H9 (cell line): ENCODE results near the gene SGTA. TPM values are rescaled to one million over a fixed set of nuclear protein-coding genes. Genes with fewer than 3 reads are reported as not detected.

Experiments used
- DNase-seq: peaks from one replicate; pipeline ENCODE4 v3.0.0-alpha.2; 2017
- H2AFZ ChIP-seq: one replicate; pipeline ENCODE4 v1.6.1; 2013; ENCODE audit warnings: mild to moderate bottlenecking, low read length, control low read depth, moderate library complexity
- H2AK5ac ChIP-seq: 2 replicates; pipeline ENCODE4 v1.6.1; 2013; ENCODE audit warnings: low read length, control low read depth, mixed read lengths; ENCODE audit not compliant: insufficient read length
- H2BK120ac ChIP-seq: one replicate; pipeline ENCODE4 v1.6.1; 2013; ENCODE audit warnings: low read depth, mild to moderate bottlenecking, low read length, control low read depth, inconsistent platforms; ENCODE audit not compliant: poor library complexity, severe bottlenecking
- H2BK12ac ChIP-seq: 2 replicates; pipeline ENCODE4 v1.6.1; 2013; ENCODE audit warnings: low read length, control low read depth, mixed read lengths, low read depth; ENCODE audit not compliant: insufficient read length
- H2BK15ac ChIP-seq: 2 replicates; pipeline ENCODE4 v1.6.1; 2013; ENCODE audit warnings: low read depth, low read length, control low read depth
- H2BK20ac ChIP-seq: one replicate; pipeline ENCODE4 v1.6.1; 2013; ENCODE audit warnings: low read depth, mild to moderate bottlenecking, low read length, control low read depth, inconsistent platforms; ENCODE audit not compliant: poor library complexity, severe bottlenecking
- H2BK5ac ChIP-seq: 2 replicates; pipeline ENCODE4 v1.6.1; 2013; ENCODE audit warnings: low read length, control low read depth, mixed read lengths; ENCODE audit not compliant: insufficient read length
- H3K14ac ChIP-seq: 2 replicates; pipeline ENCODE4 v1.6.1; 2013; ENCODE audit warnings: low read length, control low read depth; ENCODE audit not compliant: insufficient read depth
- H3K18ac ChIP-seq: 2 replicates; pipeline ENCODE4 v1.6.1; 2013; ENCODE audit warnings: low read depth, mild to moderate bottlenecking, mixed read lengths, low read length, control low read depth; ENCODE audit not compliant: insufficient read length
- H3K23ac ChIP-seq: 2 replicates; pipeline ENCODE4 v1.6.1; 2013; ENCODE audit warnings: low read length, control low read depth, mixed read lengths, low read depth; ENCODE audit not compliant: insufficient read length
- H3K23me2 ChIP-seq: 2 replicates; pipeline ENCODE4 v1.6.1; 2013; ENCODE audit warnings: low read depth, mild to moderate bottlenecking, mixed read lengths, low read length, control low read depth; ENCODE audit not compliant: insufficient read length, poor library complexity, severe bottlenecking
- H3K27ac ChIP-seq: 2 replicates; pipeline ENCODE4 v1.5.1; 2013; ENCODE audit warnings: low read length, control low read depth, mixed read lengths, low read depth; ENCODE audit not compliant: insufficient read length
- H3K27me3 ChIP-seq: 2 replicates; pipeline ENCODE4 v1.6.1; 2013; ENCODE audit warnings: low read length, control low read depth, inconsistent platforms; ENCODE audit not compliant: insufficient read depth
- H3K4ac ChIP-seq: 2 replicates; pipeline ENCODE4 v1.6.1; 2013; ENCODE audit warnings: low read depth, mild to moderate bottlenecking, control low read depth, inconsistent platforms, low read length, moderate library complexity
- H3K4me1 ChIP-seq: 2 replicates; pipeline ENCODE4 v1.6.1; 2013; ENCODE audit warnings: low read length, control low read depth, inconsistent platforms; ENCODE audit not compliant: insufficient read depth
- H3K4me2 ChIP-seq: 2 replicates; pipeline ENCODE4 v1.6.1; 2013; ENCODE audit warnings: low read length, control low read depth, mixed read lengths; ENCODE audit not compliant: insufficient read length, insufficient read depth
- H3K56ac ChIP-seq: 2 replicates; pipeline ENCODE4 v1.6.1; 2013; ENCODE audit warnings: low read depth, mild to moderate bottlenecking, mixed read lengths, low read length, control low read depth; ENCODE audit not compliant: insufficient read length
- H3K79me1 ChIP-seq: 2 replicates; pipeline ENCODE4 v1.6.1; 2013; ENCODE audit warnings: low read depth, mild to moderate bottlenecking, moderate library complexity, low read length, control low read depth, inconsistent platforms; ENCODE audit not compliant: insufficient read depth, poor library complexity, severe bottlenecking
- H3K79me2 ChIP-seq: 2 replicates; pipeline ENCODE4 v1.6.1; 2013; ENCODE audit warnings: low read length, control low read depth, inconsistent platforms; ENCODE audit not compliant: insufficient read depth
- H3K9ac ChIP-seq: 2 replicates; pipeline ENCODE4 v1.6.1; 2013; ENCODE audit warnings: low read length, control low read depth, mixed read lengths; ENCODE audit not compliant: insufficient read length; ENCODE audit errors: extremely low read depth
- H3K9me3 ChIP-seq: one replicate; pipeline ENCODE4 v1.6.1; 2013; ENCODE audit warnings: low read depth, low read length, inconsistent platforms; ENCODE audit not compliant: control insufficient read depth
- H3T11ph ChIP-seq: one replicate; pipeline ENCODE4 v1.6.1; 2013; ENCODE audit warnings: mild to moderate bottlenecking, low read length, control low read depth, inconsistent platforms
- H4K20me1 ChIP-seq: one replicate; pipeline ENCODE4 v1.6.1; 2013; ENCODE audit not compliant: control insufficient read depth, insufficient read length, insufficient read depth
- H4K5ac ChIP-seq: 2 replicates; pipeline ENCODE4 v1.6.1; 2013; ENCODE audit warnings: low read depth, mild to moderate bottlenecking, mixed read lengths, low read length, control low read depth; ENCODE audit not compliant: insufficient read length
- H4K8ac ChIP-seq: replicated peaks from 2 replicates; pipeline ENCODE4 v1.6.1; 2013; ENCODE audit warnings: low read length, control low read depth, mixed read lengths, low read depth; ENCODE audit not compliant: insufficient read length
- H4K91ac ChIP-seq: 2 replicates; pipeline ENCODE4 v1.6.1; 2013; ENCODE audit warnings: low read depth, mild to moderate bottlenecking, moderate library complexity, mixed read lengths, low read length, control low read depth; ENCODE audit not compliant: insufficient read length
- H3K27ac Mint-ChIP-seq, 3 experiments: 2 replicates in 2 of 3; 3 replicates in 1 of 3; pipeline ENCODE4 v1.8.0; 2020 to 2021; ENCODE audit warnings: mixed read lengths in 3 of 3, mild to moderate bottlenecking in 1 of 3, moderate library complexity in 1 of 3
- H3K27me3 Mint-ChIP-seq: 2 replicates; pipeline ENCODE4 v1.8.0; 2021; ENCODE audit warnings: low read depth, mild to moderate bottlenecking, moderate library complexity, mixed read lengths
- H3K36me3 Mint-ChIP-seq, 3 experiments: 2 replicates in 2 of 3; 3 replicates in 1 of 3; pipeline ENCODE4 v1.8.0; 2020 to 2021; ENCODE audit warnings: low read depth in 3 of 3, mixed read lengths in 3 of 3; ENCODE audit not compliant: insufficient read depth in 1 of 3
- H3K4me1 Mint-ChIP-seq, 2 experiments: 2 replicates each; pipeline ENCODE4 v1.8.0; 2020; ENCODE audit warnings: mixed read lengths in 2 of 2
- H3K4me3 Mint-ChIP-seq, 2 experiments: 2 replicates in 1 of 2; 3 replicates in 1 of 2; pipeline ENCODE4 v1.8.0; 2020 to 2021; ENCODE audit warnings: mild to moderate bottlenecking in 2 of 2, mixed read lengths in 2 of 2, moderate library complexity in 1 of 2
- H3K9me3 Mint-ChIP-seq, 2 experiments: 2 replicates in 1 of 2; 3 replicates in 1 of 2; pipeline ENCODE4 v1.8.0; 2020; ENCODE audit warnings: mild to moderate bottlenecking in 2 of 2, mixed read lengths in 2 of 2, moderate library complexity in 1 of 2
- WGBS: extraction: QIAGEN DNeasy Blood & Tissue Kit; methylation state at CpG from one replicate; pipeline ENCODE4 v1.1.7; 2013; ENCODE audit warnings: missing lambda C conversion rate, low lambda C conversion rate, mixed read lengths; ENCODE audit not compliant: insufficient read length; ENCODE audit errors: extremely low coverage; 5-methylcytosine and 5-hydroxymethylcytosine counted together
- total RNA-seq: library from RNA; stranded (reverse); gene quantifications from 2 replicates; pipeline ENCODE4 v1.2.1, GENCODE V29; 2021
- TF ChIP-seq, protein P1 (sequence below): fragments of 200-600 bp; sonication (generic); conservative IDR thresholded peaks from 3 replicates; pipeline ENCODE4 v1.8.0; 2021; ENCODE audit warnings: antibody characterized with exemption, mild to moderate bottlenecking

SGTA gene
- total RNA-seq, 1 experiment from 2014 or later = 102 TPM

- H2BK12ac ChIP-seq = no peak overlapping the region
- TF ChIP-seq, protein P1, sequence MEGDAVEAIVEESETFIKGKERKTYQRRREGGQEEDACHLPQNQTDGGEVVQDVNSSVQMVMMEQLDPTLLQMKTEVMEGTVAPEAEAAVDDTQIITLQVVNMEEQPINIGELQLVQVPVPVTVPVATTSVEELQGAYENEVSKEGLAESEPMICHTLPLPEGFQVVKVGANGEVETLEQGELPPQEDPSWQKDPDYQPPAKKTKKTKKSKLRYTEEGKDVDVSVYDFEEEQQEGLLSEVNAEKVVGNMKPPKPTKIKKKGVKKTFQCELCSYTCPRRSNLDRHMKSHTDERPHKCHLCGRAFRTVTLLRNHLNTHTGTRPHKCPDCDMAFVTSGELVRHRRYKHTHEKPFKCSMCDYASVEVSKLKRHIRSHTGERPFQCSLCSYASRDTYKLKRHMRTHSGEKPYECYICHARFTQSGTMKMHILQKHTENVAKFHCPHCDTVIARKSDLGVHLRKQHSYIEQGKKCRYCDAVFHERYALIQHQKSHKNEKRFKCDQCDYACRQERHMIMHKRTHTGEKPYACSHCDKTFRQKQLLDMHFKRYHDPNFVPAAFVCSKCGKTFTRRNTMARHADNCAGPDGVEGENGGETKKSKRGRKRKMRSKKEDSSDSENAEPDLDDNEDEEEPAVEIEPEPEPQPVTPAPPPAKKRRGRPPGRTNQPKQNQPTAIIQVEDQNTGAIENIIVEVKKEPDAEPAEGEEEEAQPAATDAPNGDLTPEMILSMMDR = no peak
- no peak overlapping the region for H4K91ac ChIP-seq
- H3K27me3 ChIP-seq = no peaks in the 10 kb centered on the region
- no peak overlapping the region for H2AFZ ChIP-seq
- H3K4me2 ChIP-seq = no peak overlapping the region
- WGBS = no CpG with 5 or more reads among the region's 32 CpGs
- H3K79me2 ChIP-seq = peaks cover 13% of the 10 kb centered on the region; the same call in 1 of the 2 replicates
- Mint-ChIP-seq H3K27me3 (no peaks in the 10 kb centered on the region), H3K4me1 (peaks cover 4 to 13% of the 10 kb centered on the region in 2 experiments; a peak in 3 of 4 replicates), H3K27ac (no peak overlapping the region; a peak in 1 of 7 replicates), H3K9me3 (no peaks in the 10 kb centered on the region), H3K36me3 (peaks cover 36 to 77% (median 70%) of the 10 kb centered on the region in 3 experiments), H3K4me3 (no peak overlapping the region)
- no peaks in the 10 kb centered on the region for H3K4me1 ChIP-seq
- no peak overlapping the region for H3K4ac ChIP-seq
- H2BK5ac ChIP-seq = no peak overlapping the region
- H3K18ac ChIP-seq = no peak overlapping the region
- no peak overlapping the region for H3K14ac ChIP-seq
- H2BK120ac ChIP-seq = no peak overlapping the region
- H3K56ac ChIP-seq = no peak overlapping the region
- no peak overlapping the region for H2BK15ac ChIP-seq
- H3K9ac ChIP-seq = no peak overlapping the region
- no peaks in the 10 kb centered on the region for H3K9me3 ChIP-seq
- no peak overlapping the region for H3K27ac ChIP-seq
- H2BK20ac ChIP-seq = no peak overlapping the region
- H3K23me2 ChIP-seq = peaks cover 6% of the 10 kb centered on the region
- H2AK5ac ChIP-seq = no peak overlapping the region
- no peak overlapping the region for H3K23ac ChIP-seq
- H4K8ac ChIP-seq = no peak overlapping the region
- peaks cover 9% of the 10 kb centered on the region for H3K79me1 ChIP-seq
- H4K5ac ChIP-seq = no peak overlapping the region
- DNase-seq = no peak
- H3T11ph ChIP-seq = no peak overlapping the region
- no peaks in the 10 kb centered on the region for H4K20me1 ChIP-seq
These were observed 7.6 kb upstream of the SGTA start for GRCh38 chr19:2790557-2791271.
